Endodermal cell (in vitro differentiated cells): ENCODE results near the gene RARG. TPM values are rescaled to one million over a fixed set of nuclear protein-coding genes. Genes with fewer than 3 reads are reported as not detected.
"Not testable (repeated sequence)": the region's sequence is repeated elsewhere in the genome, so short reads cannot be mapped to it uniquely, and the experiment has no call there.

Source experiments
- DNase-seq: peaks from one replicate; pipeline ENCODE4 v3.0.0-alpha.2; 2017
- H3K27ac ChIP-seq: 2 replicates; pipeline ENCODE4 v1.5.1; 2013; ENCODE audit warnings: mild to moderate bottlenecking, low read depth, low read length, moderate library complexity
- H3K27me3 ChIP-seq: 2 replicates; pipeline ENCODE4 v1.6.1; 2013; ENCODE audit warnings: mild to moderate bottlenecking, low read length, moderate library complexity; ENCODE audit not compliant: insufficient read depth, control insufficient read depth, poor library complexity, severe bottlenecking
- H3K36me3 ChIP-seq: 2 replicates; pipeline ENCODE4 v1.7.0; 2013; ENCODE audit warnings: mild to moderate bottlenecking, low read length, moderate library complexity; ENCODE audit not compliant: control insufficient read depth, insufficient read depth
- H3K4me1 ChIP-seq: one replicate; pipeline ENCODE4 v1.7.0; 2013; ENCODE audit warnings: low read length; ENCODE audit not compliant: control insufficient read depth, insufficient read depth
- H3K4me3 ChIP-seq: 2 replicates; pipeline ENCODE4 v1.5.1; 2013; ENCODE audit warnings: mild to moderate bottlenecking, low read length, moderate library complexity
- H3K9ac ChIP-seq: 2 replicates; pipeline ENCODE4 v1.6.1; 2013; ENCODE audit warnings: mild to moderate bottlenecking, low read length, moderate library complexity; ENCODE audit not compliant: poor library complexity, severe bottlenecking; ENCODE audit errors: extremely low read depth
- H3K9me3 ChIP-seq: 2 replicates; pipeline ENCODE4 v1.6.1; 2013; ENCODE audit warnings: mild to moderate bottlenecking, low read length, moderate library complexity; ENCODE audit not compliant: control insufficient read depth
- H3K27ac Mint-ChIP-seq: 2 replicates; pipeline ENCODE4 v1.8.0; 2020; ENCODE audit warnings: mixed read lengths
- H3K27me3 Mint-ChIP-seq: 2 replicates; pipeline ENCODE4 v1.8.0; 2021; ENCODE audit warnings: mild to moderate bottlenecking, mixed read lengths; ENCODE audit not compliant: insufficient read depth
- H3K36me3 Mint-ChIP-seq: 2 replicates; pipeline ENCODE4 v1.8.0; 2020; ENCODE audit warnings: low read depth, mixed read lengths
- H3K4me1 Mint-ChIP-seq: 2 replicates; pipeline ENCODE4 v1.8.0; 2020; ENCODE audit warnings: mixed read lengths
- H3K4me3 Mint-ChIP-seq: 2 replicates; pipeline ENCODE4 v1.8.0; 2020; ENCODE audit warnings: mild to moderate bottlenecking, moderate library complexity, mixed read lengths
- H3K9me3 Mint-ChIP-seq: 2 replicates; pipeline ENCODE4 v1.8.0; 2020; ENCODE audit warnings: mild to moderate bottlenecking, mixed read lengths
- WGBS, 2 experiments: methylation state at CpG; one replicate each; pipeline versions ENCODE4 v1.1.5 to v1.1.7; 2013; ENCODE audit warnings: missing lambda C conversion rate in 2 of 2, mixed read lengths in 1 of 2; ENCODE audit not compliant: insufficient coverage in 1 of 2, insufficient read length in 1 of 2; 5-methylcytosine and 5-hydroxymethylcytosine counted together
- total RNA-seq, 2 donors: library from RNA; stranded (reverse); fragmentation: NEBNext Ultra II Directional in 1 of 2; extraction: Animal tissue kit (Norgen Biotek cat#: 25700) in 1 of 2; gene quantifications; 2 replicates in 1 of 2; 3 replicates in 1 of 2; pipeline ENCODE4 v1.2.1, GENCODE V29; 2021
- TF ChIP-seq, protein P1 (sequence below): fragments of 200-600 bp; sonication (generic); conservative IDR thresholded peaks from 2 replicates; pipeline ENCODE4 v1.5.0; 2021; ENCODE audit warnings: antibody characterized with exemption, mild to moderate bottlenecking

Gene RARG
- total RNA-seq, 2 donors from 2014 or later: 19.5 to 26.8 TPM

DNA sequence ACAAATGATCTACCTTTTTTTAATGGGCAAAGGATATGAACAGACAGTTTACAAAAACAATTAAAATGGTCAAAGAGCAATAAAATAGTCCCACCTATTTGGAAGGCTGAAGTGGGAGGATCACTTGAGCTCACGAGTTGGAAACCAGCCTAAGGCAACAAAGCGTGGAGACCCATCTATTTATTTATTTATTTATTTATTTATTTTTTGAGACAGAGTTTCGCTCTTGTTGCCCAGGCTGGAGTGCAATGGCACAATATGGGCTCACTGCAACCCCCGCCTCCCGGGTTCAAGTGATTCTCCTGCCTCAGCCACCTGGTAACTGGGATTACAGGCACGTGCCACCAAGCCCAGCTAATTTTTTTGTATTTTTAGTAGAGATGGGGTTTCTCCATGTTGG is 54.6 kb downstream of the RARG start:
- not testable (repeated sequence) for H3K27ac Mint-ChIP-seq, H3K4me1 ChIP-seq, H3K9me3 Mint-ChIP-seq, H3K27ac ChIP-seq, H3K9me3 ChIP-seq, H3K4me3 Mint-ChIP-seq, H3K9ac ChIP-seq, H3K27me3 ChIP-seq, DNase-seq, H3K36me3 ChIP-seq, H3K4me3 ChIP-seq
- WGBS, 2 experiments: 60 to 88% methylated on average over 1 to 4 of the region's 6 CpGs
- Mint-ChIP-seq H3K27me3 (peaks cover 30% of the 10 kb centered on the region), H3K36me3 (peaks cover 12% of the 10 kb centered on the region), H3K4me1 (peaks cover 35% of the 10 kb centered on the region)

DNA sequence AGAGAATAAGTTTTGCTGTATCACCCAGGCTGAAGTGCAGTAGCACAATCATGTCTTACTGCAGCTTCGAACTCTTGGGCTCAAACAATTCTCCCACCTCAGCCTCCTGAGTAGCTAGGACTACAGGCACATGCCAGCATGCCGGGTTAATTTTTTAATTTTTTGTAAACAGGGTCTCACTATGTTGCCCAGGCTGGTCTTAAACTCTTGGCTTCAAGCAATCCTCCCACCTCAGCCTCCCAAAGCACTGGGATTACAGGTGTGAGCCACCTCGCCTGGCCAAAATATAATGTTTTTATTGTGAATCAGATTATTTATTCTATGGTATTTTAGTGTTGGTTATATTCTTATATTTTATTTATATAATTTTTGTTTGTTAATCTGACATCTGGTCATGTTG is 55.3 kb downstream of the RARG start:
- H3K9ac ChIP-seq: no peak overlapping the region
- Mint-ChIP-seq H3K36me3 (peaks cover 5% of the 10 kb centered on the region), H3K4me1 (peaks cover 32% of the 10 kb centered on the region), H3K4me3 (no peak overlapping the region), H3K27ac (no peak overlapping the region), H3K27me3 (peaks cover 37% of the 10 kb centered on the region), H3K9me3 (no peaks in the 10 kb centered on the region)
- no peak overlapping the region for H3K4me3 ChIP-seq
- H3K27me3 ChIP-seq: no peaks in the 10 kb centered on the region
- 83 to 100% methylated on average over 2 of the region's 3 CpGs for WGBS, 2 experiments
- peaks cover 2% of the 10 kb centered on the region for H3K9me3 ChIP-seq
- peaks cover 3% of the 10 kb centered on the region for H3K36me3 ChIP-seq
- no peak for DNase-seq
- TF ChIP-seq, protein P1, sequence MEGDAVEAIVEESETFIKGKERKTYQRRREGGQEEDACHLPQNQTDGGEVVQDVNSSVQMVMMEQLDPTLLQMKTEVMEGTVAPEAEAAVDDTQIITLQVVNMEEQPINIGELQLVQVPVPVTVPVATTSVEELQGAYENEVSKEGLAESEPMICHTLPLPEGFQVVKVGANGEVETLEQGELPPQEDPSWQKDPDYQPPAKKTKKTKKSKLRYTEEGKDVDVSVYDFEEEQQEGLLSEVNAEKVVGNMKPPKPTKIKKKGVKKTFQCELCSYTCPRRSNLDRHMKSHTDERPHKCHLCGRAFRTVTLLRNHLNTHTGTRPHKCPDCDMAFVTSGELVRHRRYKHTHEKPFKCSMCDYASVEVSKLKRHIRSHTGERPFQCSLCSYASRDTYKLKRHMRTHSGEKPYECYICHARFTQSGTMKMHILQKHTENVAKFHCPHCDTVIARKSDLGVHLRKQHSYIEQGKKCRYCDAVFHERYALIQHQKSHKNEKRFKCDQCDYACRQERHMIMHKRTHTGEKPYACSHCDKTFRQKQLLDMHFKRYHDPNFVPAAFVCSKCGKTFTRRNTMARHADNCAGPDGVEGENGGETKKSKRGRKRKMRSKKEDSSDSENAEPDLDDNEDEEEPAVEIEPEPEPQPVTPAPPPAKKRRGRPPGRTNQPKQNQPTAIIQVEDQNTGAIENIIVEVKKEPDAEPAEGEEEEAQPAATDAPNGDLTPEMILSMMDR: no peak
- peaks cover 4% of the 10 kb centered on the region for H3K4me1 ChIP-seq
- no peak overlapping the region for H3K27ac ChIP-seq

DNA sequence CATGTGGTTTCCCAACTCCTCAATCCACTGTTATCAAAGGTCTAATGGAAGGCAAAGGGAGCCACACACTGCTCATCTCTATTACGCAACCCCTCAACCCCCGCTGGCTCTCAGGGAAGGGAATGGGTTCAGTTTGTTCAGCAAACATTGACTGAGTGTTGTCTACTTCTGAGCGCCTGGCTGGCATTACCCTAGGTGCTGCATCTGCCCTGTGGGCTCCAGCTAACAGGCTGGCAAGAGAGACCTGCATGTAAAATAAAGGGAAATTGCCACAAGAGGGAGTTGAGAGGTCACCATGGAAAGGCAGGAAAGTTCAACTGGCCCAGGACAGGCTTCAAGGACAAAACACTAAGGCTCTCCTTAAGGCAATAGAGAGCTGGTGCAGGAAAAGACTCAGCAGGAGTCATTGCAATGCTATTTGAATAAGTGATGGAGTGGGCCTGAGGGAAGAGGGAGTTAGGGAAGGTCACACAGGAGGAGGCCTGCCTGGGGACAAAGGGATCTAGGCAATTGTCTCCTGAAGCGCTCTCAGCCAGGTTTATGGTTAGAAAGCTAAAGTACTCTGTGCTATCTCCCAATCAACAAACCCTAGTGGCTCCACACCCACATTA is 57.0 kb downstream of the RARG start:
- peak overlapping the region; percentile 33 for H3K4me3 Mint-ChIP-seq
- no peak overlapping the region for H3K9ac ChIP-seq
- H3K27me3 ChIP-seq: no peaks in the 10 kb centered on the region
- H3K4me1 ChIP-seq: peaks cover 4% of the 10 kb centered on the region
- TF ChIP-seq, protein P1: peak; percentile 74
- H3K27ac ChIP-seq: peak overlapping the region; percentile 19
- H3K36me3 Mint-ChIP-seq: peaks cover 6% of the 10 kb centered on the region
- H3K36me3 ChIP-seq: no peaks in the 10 kb centered on the region
- H3K4me1 Mint-ChIP-seq: peaks cover 35% of the 10 kb centered on the region
- peaks cover 55% of the 10 kb centered on the region for H3K27me3 Mint-ChIP-seq
- H3K9me3 Mint-ChIP-seq: no peaks in the 10 kb centered on the region
- peak; percentile 95 for DNase-seq
- peak overlapping the region; percentile 74 for H3K27ac Mint-ChIP-seq
- H3K4me3 ChIP-seq: no peak overlapping the region
- no peaks in the 10 kb centered on the region for H3K9me3 ChIP-seq
- 15 to 25% methylated on average over 1 to 4 of the region's 4 CpGs for WGBS, 2 experiments
